HG02852 (cell line): ENCODE results near the gene HCN4.
"Not testable (repeated sequence)": the region's sequence is repeated elsewhere in the genome, so short reads cannot be mapped to it uniquely, and the experiment has no call there.

Experiments
- ATAC-seq: cut with Tn5 transposase; IDR thresholded peaks from one replicate; pipeline ENCODE4 v1.9.1; 2021; ENCODE audit warnings: mild to moderate bottlenecking, moderate library complexity; ENCODE audit not compliant: unreplicated experiment

HCN4 gene

GRCh38 chr15:73300286-73300685 is 68.5 kb downstream of the HCN4 start:
- ATAC-seq, result not testable (repeated sequence)

GRCh38 chr15:73298522-73299245 is 70.1 kb downstream of the HCN4 start:
- no peak for ATAC-seq

GRCh38 chr15:73296609-73297353 is 72.0 kb downstream of the HCN4 start:
- no peak for ATAC-seq

- no peak for ATAC-seq
Measured at GRCh38 chr15:73295630-73296286, 73.0 kb downstream of the HCN4 start.

- no peak for ATAC-seq
Measured at GRCh38 chr15:73293773-73294172, 75.0 kb downstream of the HCN4 start.

- ATAC-seq, result no peak
Measured at GRCh38 chr15:73291441-73291840, 77.3 kb downstream of the HCN4 start.

GRCh38 chr15:73287019-73287418 is 81.7 kb downstream of the HCN4 start:
- ATAC-seq, result no peak

GRCh38 chr15:73286311-73286710 is 82.4 kb downstream of the HCN4 start:
- ATAC-seq, result no peak

- no peak for ATAC-seq
Measured at GRCh38 chr15:73284090-73284716, 84.6 kb downstream of the HCN4 start.

GRCh38 chr15:73283366-73283962 is 85.3 kb downstream of the HCN4 start:
- ATAC-seq, result no peak

- ATAC-seq, result no peak
Measured at GRCh38 chr15:73282567-73283365, 86.0 kb downstream of the HCN4 start.

- ATAC-seq, result no peak
Measured at GRCh38 chr15:73275862-73276261, 92.9 kb downstream of the HCN4 start.

GRCh38 chr15:73273181-73274002 is 95.4 kb downstream of the HCN4 start:
- no peak for ATAC-seq

- ATAC-seq, result no peak
Measured at GRCh38 chr15:73270366-73271097, 98.2 kb downstream of the HCN4 start.
